Smooth muscle cell (in vitro differentiated cells): ENCODE results near the gene EML5. TPM values are rescaled to one million over a fixed set of nuclear protein-coding genes. Genes with fewer than 3 reads are reported as not detected.

Experiments used
- DNase-seq: peaks from one replicate; lab custom pipeline; 2025; ENCODE audit not compliant: unreplicated experiment; lab: John Stamatoyannopoulos, UW
- H2AFZ ChIP-seq: fragments of 200-600 bp; sonication (generic); 2 replicates; pipeline ENCODE4 v1.6.0; 2016; ENCODE audit warnings: antibody characterized with exemption, low read depth, mild to moderate bottlenecking
- H3F3A ChIP-seq: fragments of 200-600 bp; sonication (generic); 2 replicates; pipeline ENCODE4 v1.6.0; 2017; ENCODE audit warnings: antibody characterized with exemption, low read depth
- H3K27ac ChIP-seq: fragments of 200-600 bp; sonication (generic); 2 replicates; pipeline ENCODE4 v1.5.1; 2016; ENCODE audit warnings: low read depth, mild to moderate bottlenecking
- H3K27me3 ChIP-seq: fragments of 200-600 bp; sonication (generic); 2 replicates; pipeline ENCODE4 v1.6.1; 2016; ENCODE audit warnings: low read depth, mild to moderate bottlenecking
- H3K36me3 ChIP-seq: fragments of 200-600 bp; sonication (generic); 2 replicates; pipeline ENCODE4 v1.5.1; 2016; ENCODE audit warnings: low read depth
- H3K4me1 ChIP-seq: fragments of 200-600 bp; sonication (generic); 2 replicates; pipeline ENCODE4 v1.5.1; 2016; ENCODE audit warnings: low read depth
- H3K4me2 ChIP-seq: fragments of 200-600 bp; sonication (generic); 2 replicates; pipeline ENCODE4 v1.6.0; 2016; ENCODE audit warnings: mild to moderate bottlenecking
- H3K4me3 ChIP-seq: fragments of 200-600 bp; sonication (generic); 2 replicates; pipeline ENCODE4 v1.5.1; 2016; ENCODE audit warnings: mild to moderate bottlenecking
- H3K79me2 ChIP-seq: fragments of 200-600 bp; sonication (generic); 2 replicates; pipeline ENCODE4 v1.6.0; 2016; ENCODE audit warnings: low read depth, mild to moderate bottlenecking
- H3K9ac ChIP-seq: fragments of 200-600 bp; sonication (generic); 2 replicates; pipeline ENCODE4 v1.6.0; 2016; ENCODE audit warnings: low read depth
- H3K9me3 ChIP-seq: fragments of 200-600 bp; sonication (generic); replicated peaks from 2 replicates; pipeline ENCODE4 v1.5.1; 2016; ENCODE audit warnings: low read depth
- H4K20me1 ChIP-seq: fragments of 200-600 bp; sonication (generic); 2 replicates; pipeline ENCODE4 v1.6.0; 2016; ENCODE audit warnings: low read depth
- WGBS: methylation state at CpG from one replicate; pipeline ENCODE4 v1.1.7; 2016; ENCODE audit warnings: low lambda C conversion rate; 5-methylcytosine and 5-hydroxymethylcytosine counted together
- polyA plus RNA-seq: library from polyadenylated mRNA; unstranded; fragments of >200 nt; fragmentation: Nextera tagmentation; extraction: Ambion mirVana; gene quantifications from 2 replicates; pipeline ENCODE4 v1.2.1, GENCODE V29; 2016
- total RNA-seq: library from RNA; depleted of rRNA; stranded (reverse); fragments of >200 nt; gene quantifications from 2 replicates; pipeline ENCODE4 v1.2.3, GENCODE V29; 2014
- TF ChIP-seq, protein P1 (sequence below): fragments of 200-600 bp; sonication (generic); IDR thresholded peaks from 2 replicates; pipeline ENCODE4 v1.5.1; 2017; ENCODE audit warnings: borderline replicate concordance, mild to moderate bottlenecking, antibody characterized with exemption; ENCODE audit not compliant: insufficient read depth, poor library complexity, severe bottlenecking

The EML5 gene
- total and polyA plus RNA-seq, 2 experiments from 2014 or later, result 0.31 TPM; not detected in 1

DNA sequence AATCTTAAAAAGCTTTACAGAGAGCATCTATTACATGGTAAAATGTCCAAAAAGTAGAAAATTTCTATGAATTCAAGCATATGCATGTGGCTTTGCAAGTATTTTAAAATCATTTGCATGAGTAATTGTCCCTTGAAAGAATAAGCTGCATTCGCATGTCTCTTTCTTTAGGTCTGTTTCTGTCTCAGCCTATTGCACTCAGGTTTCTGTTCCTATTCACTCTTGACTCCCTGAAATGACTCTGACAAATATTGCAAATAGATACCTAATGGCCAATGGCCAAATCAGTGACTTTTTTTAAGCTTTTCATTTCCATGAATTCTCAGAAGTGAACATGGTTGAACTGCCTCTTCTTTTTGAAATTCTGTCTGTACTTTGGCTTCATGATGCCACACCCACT lies 25.3 kb upstream of the EML5 start:
- Histone ChIP-seq H4K20me1 (no peaks in the 10 kb centered on the region), H3K36me3 (no peaks in the 10 kb centered on the region), H3F3A (no peaks in the 10 kb centered on the region), H3K4me3 (no peak overlapping the region), H3K9ac (no peak overlapping the region), H3K27ac (no peak overlapping the region), H3K4me2 (no peak overlapping the region), H3K4me1 (no peaks in the 10 kb centered on the region), H3K79me2 (no peaks in the 10 kb centered on the region), H3K9me3 (no peaks in the 10 kb centered on the region), H3K27me3 (peaks cover 4% of the 10 kb centered on the region), H2AFZ (no peak overlapping the region)
- DNase-seq, result no peak
- TF ChIP-seq, protein P1, sequence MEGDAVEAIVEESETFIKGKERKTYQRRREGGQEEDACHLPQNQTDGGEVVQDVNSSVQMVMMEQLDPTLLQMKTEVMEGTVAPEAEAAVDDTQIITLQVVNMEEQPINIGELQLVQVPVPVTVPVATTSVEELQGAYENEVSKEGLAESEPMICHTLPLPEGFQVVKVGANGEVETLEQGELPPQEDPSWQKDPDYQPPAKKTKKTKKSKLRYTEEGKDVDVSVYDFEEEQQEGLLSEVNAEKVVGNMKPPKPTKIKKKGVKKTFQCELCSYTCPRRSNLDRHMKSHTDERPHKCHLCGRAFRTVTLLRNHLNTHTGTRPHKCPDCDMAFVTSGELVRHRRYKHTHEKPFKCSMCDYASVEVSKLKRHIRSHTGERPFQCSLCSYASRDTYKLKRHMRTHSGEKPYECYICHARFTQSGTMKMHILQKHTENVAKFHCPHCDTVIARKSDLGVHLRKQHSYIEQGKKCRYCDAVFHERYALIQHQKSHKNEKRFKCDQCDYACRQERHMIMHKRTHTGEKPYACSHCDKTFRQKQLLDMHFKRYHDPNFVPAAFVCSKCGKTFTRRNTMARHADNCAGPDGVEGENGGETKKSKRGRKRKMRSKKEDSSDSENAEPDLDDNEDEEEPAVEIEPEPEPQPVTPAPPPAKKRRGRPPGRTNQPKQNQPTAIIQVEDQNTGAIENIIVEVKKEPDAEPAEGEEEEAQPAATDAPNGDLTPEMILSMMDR, result no peak
- WGBS, result 92% methylated on average over 1 of the region's 1 CpG

DNA sequence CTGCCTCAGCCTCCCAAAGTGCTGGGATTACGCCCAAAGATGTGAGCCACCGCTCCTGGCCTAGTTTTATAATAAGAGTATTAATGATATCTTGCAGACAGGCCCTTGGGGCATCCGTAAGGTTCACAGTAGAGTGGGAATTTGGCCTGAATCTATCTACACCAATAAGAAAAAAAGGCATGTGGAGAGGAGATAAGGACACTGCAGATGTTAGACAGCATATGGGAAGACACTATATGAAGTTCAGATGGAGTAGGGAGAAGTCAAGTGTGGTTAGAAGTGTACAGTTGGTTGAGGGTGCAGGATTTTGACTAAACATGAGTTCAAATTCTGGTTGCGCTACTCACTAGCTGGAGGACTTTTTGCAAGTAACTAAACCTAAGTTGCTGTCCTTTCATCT lies 23.2 kb upstream of the EML5 start:
- Histone ChIP-seq H3K27me3 (peaks cover 4% of the 10 kb centered on the region), H3K36me3 (no peaks in the 10 kb centered on the region), H4K20me1 (no peaks in the 10 kb centered on the region), H3F3A (no peaks in the 10 kb centered on the region), H3K27ac (no peak overlapping the region), H3K4me1 (no peaks in the 10 kb centered on the region), H3K4me2 (no peak overlapping the region), H3K4me3 (no peak overlapping the region), H3K9me3 (no peaks in the 10 kb centered on the region), H2AFZ (no peak overlapping the region), H3K79me2 (no peaks in the 10 kb centered on the region), H3K9ac (no peak overlapping the region)
- 95% methylated on average over 4 of the region's 4 CpGs for WGBS
- TF ChIP-seq, protein P1, result no peak
- DNase-seq, result no peak

DNA sequence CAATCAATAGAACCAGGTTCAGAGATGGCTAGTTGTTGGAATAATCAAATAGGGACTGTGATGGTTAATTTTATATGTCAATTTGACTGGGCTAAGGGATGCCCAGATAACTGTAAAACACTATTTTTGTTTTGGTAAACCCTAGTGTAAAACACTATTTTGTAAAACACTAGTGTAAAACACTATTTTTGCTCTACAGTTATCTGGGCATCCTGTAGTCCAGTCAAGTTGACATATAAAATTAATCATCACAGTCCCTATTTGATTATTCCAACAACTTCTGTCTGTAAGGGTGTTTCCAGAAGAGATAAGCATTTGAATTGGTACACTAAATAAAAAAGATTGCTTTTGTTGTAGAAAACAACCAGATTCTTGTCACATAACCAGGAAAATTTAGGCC lies 15.6 kb upstream of the EML5 start:
- no peak overlapping the region for H3K4me2 ChIP-seq
- no peaks in the 10 kb centered on the region for H3K4me1 ChIP-seq
- no peak overlapping the region for H3K9ac ChIP-seq
- H3K36me3 ChIP-seq, result no peaks in the 10 kb centered on the region
- H3F3A ChIP-seq, result no peaks in the 10 kb centered on the region
- no peak overlapping the region for H3K4me3 ChIP-seq
- H4K20me1 ChIP-seq, result no peaks in the 10 kb centered on the region
- TF ChIP-seq, protein P1, result no peak
- H2AFZ ChIP-seq, result no peak overlapping the region
- no peak overlapping the region for H3K27ac ChIP-seq
- DNase-seq, result no peak
- H3K27me3 ChIP-seq, result no peaks in the 10 kb centered on the region
- no peaks in the 10 kb centered on the region for H3K79me2 ChIP-seq
- no peaks in the 10 kb centered on the region for H3K9me3 ChIP-seq

DNA sequence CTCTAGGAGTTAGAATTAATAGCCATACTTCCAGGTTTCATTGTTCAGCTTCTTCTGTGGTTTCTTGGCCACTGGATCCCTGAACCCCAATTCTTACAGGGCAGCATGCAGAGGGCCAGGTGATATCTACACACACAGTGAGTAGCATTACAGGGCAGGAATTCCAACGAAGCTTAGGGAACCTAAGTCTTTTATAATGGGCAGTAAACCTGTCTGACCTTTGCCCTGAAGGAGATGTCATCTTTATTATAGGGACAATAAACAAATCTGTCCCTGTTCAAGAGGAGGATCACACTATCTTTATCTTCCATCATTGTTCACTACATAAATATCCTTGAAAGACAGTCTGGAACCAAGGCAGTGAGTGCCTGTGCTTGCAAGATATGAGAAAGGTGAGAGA lies 11.7 kb upstream of the EML5 start:
- Histone ChIP-seq H3K4me2 (no peak overlapping the region), H3K27me3 (no peaks in the 10 kb centered on the region), H3F3A (no peaks in the 10 kb centered on the region), H3K9me3 (no peaks in the 10 kb centered on the region), H3K4me1 (no peaks in the 10 kb centered on the region), H3K9ac (no peak overlapping the region), H2AFZ (no peak overlapping the region), H3K79me2 (no peaks in the 10 kb centered on the region), H3K27ac (no peak overlapping the region), H3K36me3 (no peaks in the 10 kb centered on the region), H3K4me3 (no peak overlapping the region), H4K20me1 (no peaks in the 10 kb centered on the region)
- TF ChIP-seq, protein P1, result no peak
- 0% methylated on average over 1 of the region's 1 CpG for WGBS
- no peak for DNase-seq
